Glomerular visceral epithelial cell (primary cell): ENCODE measurements around the gene CHRNG.
A peak's percentile ranks its signal among the peaks of the same experiment; 100 is the strongest.

Experiments used
- DNase-seq: peaks from one replicate; pipeline ENCODE4 v3.0.0-alpha.2; 2016; ENCODE audit errors: extremely low spot score

The CHRNG gene

GRCh38 chr2:232578626-232579025 lies 39.1 kb downstream of the CHRNG start:
- no peak for DNase-seq

- no peak for DNase-seq
Observed at GRCh38 chr2:232580648-232580981, 41.1 kb downstream of the CHRNG start.

DNA sequence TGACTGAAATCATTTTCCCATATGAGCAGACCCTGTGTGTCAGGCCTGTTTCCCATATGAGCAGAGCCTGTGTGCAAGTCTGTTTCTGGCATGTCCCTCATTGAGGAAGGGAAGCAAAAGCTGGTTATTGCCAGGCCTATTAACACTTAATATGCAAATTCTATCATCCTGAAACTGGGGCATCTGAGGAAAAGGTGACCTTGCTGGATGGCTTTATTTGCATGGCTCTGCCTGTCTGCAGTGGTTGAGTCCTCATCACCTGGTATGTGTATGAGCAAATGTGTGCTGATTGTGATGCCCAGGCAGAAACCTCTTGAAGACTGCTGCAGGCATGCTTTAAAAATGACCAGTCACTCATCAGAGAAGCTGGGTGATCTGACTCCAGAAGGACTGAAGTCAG lies 42.2 kb downstream of the CHRNG start:
- DNase-seq: no peak

GRCh38 chr2:232584238-232584637 lies 44.7 kb downstream of the CHRNG start:
- DNase-seq: no peak

DNA sequence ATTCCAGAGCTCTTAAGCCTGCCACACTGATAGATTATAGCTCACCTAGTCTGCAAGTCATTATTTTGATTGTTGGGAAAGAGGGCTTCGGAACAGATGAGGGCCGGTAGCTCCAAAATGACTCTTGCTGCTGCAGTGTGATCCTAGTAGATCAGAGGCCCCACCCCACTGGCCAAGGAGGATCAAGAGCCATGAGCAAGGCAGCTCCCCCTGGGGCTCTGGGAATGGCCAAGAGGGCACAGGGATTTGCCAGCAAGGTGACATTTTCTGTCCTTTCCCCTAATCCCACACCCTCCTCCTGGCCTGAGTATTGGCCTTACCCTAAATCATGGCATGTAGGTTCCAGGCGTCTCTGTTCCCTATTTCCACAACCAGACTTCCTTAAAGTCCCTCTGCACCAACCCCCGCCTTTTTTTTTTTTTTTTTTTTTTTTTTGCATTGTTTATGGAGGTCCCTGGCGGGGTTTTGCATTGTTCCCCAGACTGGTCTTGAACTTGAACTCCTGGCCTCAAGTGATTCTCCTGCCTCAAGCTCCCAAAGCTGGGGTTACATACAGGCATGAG lies 47.5 kb downstream of the CHRNG start:
- no peak for DNase-seq

GRCh38 chr2:232587512-232587911 lies 48.0 kb downstream of the CHRNG start:
- no peak for DNase-seq

DNA sequence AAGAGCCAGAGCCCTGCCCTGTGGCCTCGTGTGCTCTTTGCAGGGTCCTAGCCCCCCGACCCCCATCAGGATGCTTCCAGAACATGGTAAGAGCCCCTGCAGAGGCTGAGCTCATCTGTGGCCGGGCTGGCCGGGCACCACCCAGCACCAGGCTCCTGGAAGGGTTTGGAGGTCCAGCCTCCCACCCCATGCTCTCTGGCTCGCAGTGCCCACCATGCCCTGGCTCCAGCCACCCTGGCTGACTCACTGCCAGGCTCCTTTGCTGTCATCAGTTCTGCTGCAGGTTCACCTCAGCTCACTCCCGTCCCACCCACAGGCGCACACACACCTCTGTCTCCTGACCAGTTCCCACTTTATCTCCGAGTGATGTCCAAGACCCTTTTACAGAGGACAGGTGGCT lies 48.5 kb downstream of the CHRNG start:
- no peak for DNase-seq

GRCh38 chr2:232588680-232589585 lies 49.4 kb downstream of the CHRNG start:
- peak; percentile 57 for DNase-seq

DNA sequence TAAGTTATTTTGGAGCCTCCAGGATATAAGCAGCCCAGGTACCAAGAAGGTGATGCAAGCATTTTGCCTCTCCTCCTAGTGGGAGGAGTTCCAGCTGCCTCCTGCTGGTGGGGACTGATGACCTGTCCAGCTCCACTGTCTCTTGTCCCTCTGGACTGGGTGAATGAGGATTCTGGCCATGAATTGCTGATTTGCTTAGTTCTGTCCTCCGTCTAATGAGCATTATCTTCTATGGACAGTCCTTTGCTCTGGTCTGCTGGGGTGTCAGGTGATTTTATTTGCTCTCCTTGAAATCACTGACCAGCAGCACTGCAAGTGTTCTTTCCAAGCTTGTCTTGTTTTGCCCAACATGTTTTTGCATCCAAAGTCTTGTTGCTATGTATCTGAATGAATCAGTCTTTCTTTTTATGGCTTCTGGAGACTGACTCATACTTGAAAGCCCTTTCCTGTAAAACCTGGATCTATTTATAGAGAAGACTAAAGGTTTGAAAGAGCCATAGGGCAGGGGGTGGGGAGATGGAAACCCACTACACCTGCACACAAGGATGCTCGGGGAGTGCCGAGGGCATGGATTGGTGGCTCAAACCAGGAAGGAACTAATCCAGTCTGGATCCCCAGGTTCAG lies 53.4 kb downstream of the CHRNG start:
- DNase-seq: peak; percentile 79

GRCh38 chr2:232593982-232594381 lies 54.5 kb downstream of the CHRNG start:
- no peak for DNase-seq
